RWPE1 (cell line): ENCODE measurements around the gene NAT16.
"Not testable (repeated sequence)": the region's sequence is repeated elsewhere in the genome, so short reads cannot be mapped to it uniquely, and the experiment has no call there.

ENCODE experiments used
- CTCF ChIA-PET: fragments of 350-600 bp; sonication (Branson Sonifier 250); formaldehyde crosslinking; extraction: SDS; loops from one replicate; lab custom pipeline; 2021; lab: Yijun Ruan, JAX
- POLR2A ChIA-PET: fragments of 400-600 bp; formaldehyde crosslinking; extraction: SDS; loops from one replicate; lab custom pipeline; 2020; ENCODE audit warnings: antibody characterized with exemption; ENCODE audit not compliant: low non-redundant PET; lab: Yijun Ruan, JAX
- DNase-seq: peaks from one replicate; pipeline ENCODE4 v3.0.0; 2012; ENCODE audit warnings: low spot score
- H3K27ac ChIP-seq: fragments of 450-650 bp; 2 replicates; pipeline ENCODE4 v1.5.1; 2017
- CTCF ChIP-seq: fragments of 450-650 bp; conservative IDR thresholded peaks from 2 replicates; pipeline ENCODE4 v1.5.1; 2017; ENCODE audit warnings: low read depth, mild to moderate bottlenecking

Gene NAT16

GRCh38 chr7:101124376-101125056 is 55.6 kb downstream of the NAT16 start:
- DNase-seq: no peak
- POLR2A ChIA-PET: interaction anchor here (0.7 kb wide), 1 partner anchor 40 kb away, joined by 7 read pairs; no protein-coding TSS in a partner anchor
- H3K27ac ChIP-seq: peak overlapping the region; percentile 97
- TF ChIP-seq CTCF: no peak
- CTCF ChIA-PET: no interaction called here

GRCh38 chr7:101123703-101124068 is 56.4 kb downstream of the NAT16 start:
- no peak for DNase-seq
- ChIA-PET POLR2A (interaction anchor here (0.6 to 0.7 kb wide), 2 partner anchors 176 to 234 kb away, joined by 3 to 5 read pairs; partner anchors contain the start of gene UFSP1), CTCF (interaction anchor here (0.7 kb wide), 2 partner anchors 20 to 121 kb away, joined by 3 read pairs; partner anchors contain the start of gene FIS1)
- H3K27ac ChIP-seq: peak overlapping the region; percentile 97
- no peak for TF ChIP-seq CTCF

GRCh38 chr7:101122933-101123702 is 57.0 kb downstream of the NAT16 start:
- no peak for TF ChIP-seq CTCF
- DNase-seq: no peak
- peak overlapping the region; percentile 97 for H3K27ac ChIP-seq
- ChIA-PET POLR2A (interaction anchor here (0.6 to 0.7 kb wide), 2 partner anchors 177 to 234 kb away, joined by 3 to 5 read pairs; partner anchors contain the start of gene UFSP1), CTCF (interaction anchor here (0.6 to 0.7 kb wide), 3 partner anchors 21 to 122 kb away, joined by 3 read pairs; partner anchors contain the start of gene FIS1)

GRCh38 chr7:101121991-101122932 is 57.8 kb downstream of the NAT16 start:
- DNase-seq: peak; percentile 89
- no peak for TF ChIP-seq CTCF
- CTCF ChIA-PET: interaction anchor here (0.6 to 0.7 kb wide), 3 partner anchors 34 to 670 kb away, joined by 3 to 4 read pairs (median 3); no protein-coding TSS in a partner anchor
- POLR2A ChIA-PET: interaction anchor here (0.7 kb wide), 1 partner anchor 137 kb away, joined by 3 read pairs; no protein-coding TSS in a partner anchor
- peak overlapping the region; percentile 97 for H3K27ac ChIP-seq

- ChIA-PET CTCF (interaction anchor here (0.6 to 0.7 kb wide), 2 partner anchors 41 to 670 kb away, joined by 3 to 4 read pairs; no protein-coding TSS in a partner anchor), POLR2A (interaction anchor here (0.7 kb wide), 1 partner anchor 137 kb away, joined by 3 read pairs; no protein-coding TSS in a partner anchor)
- H3K27ac ChIP-seq: peak overlapping the region; percentile 97
- not testable (repeated sequence) for DNase-seq
Measured at GRCh38 chr7:101121631-101121990, 58.5 kb downstream of the NAT16 start.
